HG02798 (cell line): Measurements from ENCODE around the gene ROPN1B.

Source experiments
- ATAC-seq: cut with Tn5 transposase; IDR thresholded peaks from one replicate; pipeline ENCODE4 v1.9.1; 2021; ENCODE audit warnings: mild to moderate bottlenecking; ENCODE audit not compliant: unreplicated experiment, poor library complexity

The ROPN1B gene

GRCh38 chr3:126026277-126026751 is 57.3 kb downstream of the ROPN1B start:
- no peak for ATAC-seq

- ATAC-seq, result no peak
Measured at GRCh38 chr3:126026761-126027160, 57.8 kb downstream of the ROPN1B start.

- no peak for ATAC-seq
Measured at GRCh38 chr3:126028096-126028495, 59.1 kb downstream of the ROPN1B start.

- ATAC-seq, result no peak
Measured at GRCh38 chr3:126029241-126029640, 60.3 kb downstream of the ROPN1B start.

GRCh38 chr3:126030455-126030854 is 61.5 kb downstream of the ROPN1B start:
- no peak for ATAC-seq

GRCh38 chr3:126031981-126032471 is 63.0 kb downstream of the ROPN1B start:
- ATAC-seq, result no peak
